Measurements from ENCODE around the gene TBK1. TPM values are rescaled to one million over a fixed set of nuclear protein-coding genes. Genes with fewer than 3 reads are reported as not detected.

Gene TBK1
- total RNA-seq, 3 donors from 2014 or later (not counting 1 experiment from before 2014, with no cell fraction given): 48.4 to 57.1 (median 48.8) TPM

GRCh38 chr12:64433915-64434314, 18.0 kb upstream of the TBK1 start:
- WGBS (ENCODE audit: insufficient coverage): 96% methylated on average over 4 of the region's 5 CpGs
- Histone ChIP-seq H3K9me3 (ENCODE audit: control insufficient read depth, insufficient read depth, low read length) (no peaks in the 10 kb centered on the region), H3K4me3 (ENCODE audit: low read length) (no peak overlapping the region), H3K36me3 (ENCODE audit: control insufficient read depth, insufficient read depth, low read length) (peaks cover 78% of the 10 kb centered on the region), H3K4me1 (ENCODE audit: control insufficient read depth, insufficient read depth, low read length) (no peaks in the 10 kb centered on the region), H3K27me3 (ENCODE audit: control insufficient read depth, insufficient read depth, low read length) (no peaks in the 10 kb centered on the region), H3K27ac (ENCODE audit: low read length) (no peak overlapping the region)
- no peak overlapping the region for H3K27ac Mint-ChIP-seq
- DNase-seq (no peak), ATAC-seq (no peak)
- H3K27me3 Mint-ChIP-seq (ENCODE audit: low read depth in 2 of 2): no peaks in the 10 kb centered on the region
- H3K4me1 Mint-ChIP-seq: no peaks in the 10 kb centered on the region
- TF ChIP-seq CTCF (IDR thresholded peaks at IDR 0.05): no peak
- no peaks in the 10 kb centered on the region for H3K9me3 Mint-ChIP-seq
- H3K36me3 Mint-ChIP-seq: peaks cover 40% of the 10 kb centered on the region
- intact Hi-C loops (cut with micrococcal nuclease): no loop called here
- H3K4me3 Mint-ChIP-seq: no peak overlapping the region

GRCh38 chr12:64440100-64440499, 11.8 kb upstream of the TBK1 start:
- ATAC-seq: no peak
- Histone ChIP-seq H3K27ac (ENCODE audit: low read length) (no peak overlapping the region), H3K4me1 (ENCODE audit: control insufficient read depth, insufficient read depth, low read length) (no peaks in the 10 kb centered on the region), H3K36me3 (ENCODE audit: control insufficient read depth, insufficient read depth, low read length) (peaks cover 40% of the 10 kb centered on the region), H3K4me3 (ENCODE audit: low read length) (no peak overlapping the region), H3K9me3 (ENCODE audit: control insufficient read depth, insufficient read depth, low read length) (no peaks in the 10 kb centered on the region), H3K27me3 (ENCODE audit: control insufficient read depth, insufficient read depth, low read length) (no peaks in the 10 kb centered on the region)
- H3K4me3 Mint-ChIP-seq: no peak overlapping the region
- no peak for DNase-seq
- no peak overlapping the region for H3K27ac Mint-ChIP-seq
- intact Hi-C loops (cut with micrococcal nuclease): no loop called here
- TF ChIP-seq CTCF (IDR thresholded peaks at IDR 0.05): no peak
- H3K27me3 Mint-ChIP-seq (ENCODE audit: low read depth in 2 of 2): no peaks in the 10 kb centered on the region
- 100% methylated on average over 1 of the region's 1 CpG for WGBS (ENCODE audit: insufficient coverage)
- peaks cover 16% of the 10 kb centered on the region for H3K36me3 Mint-ChIP-seq
- no peaks in the 10 kb centered on the region for H3K9me3 Mint-ChIP-seq
- H3K4me1 Mint-ChIP-seq: no peaks in the 10 kb centered on the region

- H3K4me3 Mint-ChIP-seq: no peak overlapping the region
- no peaks in the 10 kb centered on the region for H3K9me3 Mint-ChIP-seq
- Histone ChIP-seq H3K4me1 (ENCODE audit: control insufficient read depth, insufficient read depth, low read length) (no peaks in the 10 kb centered on the region), H3K27me3 (ENCODE audit: control insufficient read depth, insufficient read depth, low read length) (no peaks in the 10 kb centered on the region), H3K27ac (ENCODE audit: low read length) (no peak overlapping the region), H3K4me3 (ENCODE audit: low read length) (no peak overlapping the region), H3K9me3 (ENCODE audit: control insufficient read depth, insufficient read depth, low read length) (no peaks in the 10 kb centered on the region), H3K36me3 (ENCODE audit: control insufficient read depth, insufficient read depth, low read length) (peaks cover 24% of the 10 kb centered on the region)
- DNase-seq: no peak
- no peak overlapping the region for H3K27ac Mint-ChIP-seq
- no peaks in the 10 kb centered on the region for H3K27me3 Mint-ChIP-seq (ENCODE audit: low read depth in 2 of 2)
- intact Hi-C loops (cut with micrococcal nuclease): no loop called here
- ATAC-seq: no peak
- TF ChIP-seq CTCF (IDR thresholded peaks at IDR 0.05): no peak
- H3K4me1 Mint-ChIP-seq: peaks cover 3 to 5% of the 10 kb centered on the region in 2 donors
- no CpG with 5 or more reads among the region's 2 CpGs for WGBS (ENCODE audit: insufficient coverage)
- no peaks in the 10 kb centered on the region for H3K36me3 Mint-ChIP-seq
Measured at GRCh38 chr12:64445490-64445889, 6.4 kb upstream of the TBK1 start.

GRCh38 chr12:64446295-64446694, 5.6 kb upstream of the TBK1 start:
- H3K4me3 ChIP-seq (ENCODE audit: low read length): no peak overlapping the region
- H3K9me3 Mint-ChIP-seq: no peaks in the 10 kb centered on the region
- H3K36me3 Mint-ChIP-seq: no peaks in the 10 kb centered on the region
- peaks cover 24% of the 10 kb centered on the region for H3K36me3 ChIP-seq (ENCODE audit: control insufficient read depth, insufficient read depth, low read length)
- no peak overlapping the region for H3K27ac Mint-ChIP-seq
- DNase-seq (no peak), ATAC-seq (no peak)
- H3K4me3 Mint-ChIP-seq: no peak overlapping the region
- TF ChIP-seq CTCF (IDR thresholded peaks at IDR 0.05): no peak
- intact Hi-C loops (cut with micrococcal nuclease): no loop called here
- no peaks in the 10 kb centered on the region for H3K27me3 Mint-ChIP-seq (ENCODE audit: low read depth in 2 of 2)
- H3K4me1 Mint-ChIP-seq: peaks cover 11 to 13% of the 10 kb centered on the region in 2 donors
- WGBS (ENCODE audit: insufficient coverage): no CpG with 5 or more reads among the region's 1 CpG
- H3K27me3 ChIP-seq (ENCODE audit: control insufficient read depth, insufficient read depth, low read length): no peaks in the 10 kb centered on the region
- no peak overlapping the region for H3K27ac ChIP-seq (ENCODE audit: low read length)
- no peaks in the 10 kb centered on the region for H3K9me3 ChIP-seq (ENCODE audit: control insufficient read depth, insufficient read depth, low read length)
- H3K4me1 ChIP-seq (ENCODE audit: control insufficient read depth, insufficient read depth, low read length): peaks cover 4% of the 10 kb centered on the region

All from natural killer cell (primary cell).